Endothelial cell of umbilical vein (primary cell): ENCODE measurements around the gene ARHGAP9.

Experiments
- EZH2 ChIP-seq: IDR thresholded peaks from 2 replicates; pipeline ENCODE4 v1.6.1; 2012; ENCODE audit warnings: borderline replicate concordance, low read depth, mild to moderate bottlenecking, moderate library complexity, low read length, inconsistent platforms; ENCODE audit not compliant: severe bottlenecking
- JUN ChIP-seq: IDR thresholded peaks from 2 replicates; pipeline ENCODE4 v1.6.1; 2011; ENCODE audit warnings: borderline replicate concordance, low read depth; ENCODE audit not compliant: insufficient read length, insufficient read depth
- MAX ChIP-seq: IDR thresholded peaks from 2 replicates; pipeline ENCODE4 v1.6.1; 2011; ENCODE audit not compliant: insufficient read depth, insufficient read length
- MYC ChIP-seq: IDR thresholded peaks from one replicate; pipeline ENCODE4 v1.6.1; 2011; ENCODE audit warnings: mild to moderate bottlenecking, low read depth, low read length
- POLR2A ChIP-seq: IDR thresholded peaks from 2 replicates; pipeline ENCODE4 v1.6.1; 2012; ENCODE audit warnings: low read depth, mild to moderate bottlenecking, control low read depth, low read length
- POLR2AphosphoS5 ChIP-seq: IDR thresholded peaks from 2 replicates; pipeline ENCODE4 v1.6.1; 2012; ENCODE audit warnings: low read depth, mild to moderate bottlenecking, control low read depth, low read length, moderate library complexity; ENCODE audit not compliant: insufficient read depth
- TF ChIP-seq, protein P1 (sequence below), 2 donors: IDR thresholded peaks; 1 replicate in 1 of 2; 2 replicates in 1 of 2; pipeline ENCODE4 v1.5.1; 2011; ENCODE audit warnings: low read length in 2 of 2, mild to moderate bottlenecking in 2 of 2, moderate library complexity in 2 of 2, control low read depth in 1 of 2, inconsistent platforms in 1 of 2, low read depth in 1 of 2; ENCODE audit not compliant: insufficient read depth in 1 of 2; ENCODE audit errors: extremely low read depth in 1 of 2

DNA sequence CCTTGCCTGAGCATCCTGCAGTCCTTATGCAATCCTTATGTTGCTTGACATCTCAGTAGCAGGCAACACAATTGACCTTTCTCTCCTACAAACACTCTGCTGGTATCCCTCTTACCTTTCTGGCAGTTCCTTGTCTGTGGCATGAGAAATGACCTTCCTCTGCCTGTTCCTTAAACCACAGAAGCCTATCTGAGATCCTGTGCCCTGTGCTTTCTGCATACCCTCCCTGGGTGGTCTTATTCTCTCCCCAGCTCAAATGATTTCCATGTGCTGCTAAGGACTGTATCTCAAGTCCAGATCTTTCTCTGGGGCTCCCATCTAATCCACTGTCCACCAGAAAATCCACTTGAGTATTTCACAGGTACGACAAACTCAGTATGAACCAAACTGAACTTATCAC is 2.0 kb upstream of the ARHGAP9 start:
- TF ChIP-seq POLR2AphosphoS5 (no peak), MYC (no peak), JUN (no peak), EZH2 (no peak), MAX (no peak), POLR2A (no peak)
- TF ChIP-seq, protein P1, sequence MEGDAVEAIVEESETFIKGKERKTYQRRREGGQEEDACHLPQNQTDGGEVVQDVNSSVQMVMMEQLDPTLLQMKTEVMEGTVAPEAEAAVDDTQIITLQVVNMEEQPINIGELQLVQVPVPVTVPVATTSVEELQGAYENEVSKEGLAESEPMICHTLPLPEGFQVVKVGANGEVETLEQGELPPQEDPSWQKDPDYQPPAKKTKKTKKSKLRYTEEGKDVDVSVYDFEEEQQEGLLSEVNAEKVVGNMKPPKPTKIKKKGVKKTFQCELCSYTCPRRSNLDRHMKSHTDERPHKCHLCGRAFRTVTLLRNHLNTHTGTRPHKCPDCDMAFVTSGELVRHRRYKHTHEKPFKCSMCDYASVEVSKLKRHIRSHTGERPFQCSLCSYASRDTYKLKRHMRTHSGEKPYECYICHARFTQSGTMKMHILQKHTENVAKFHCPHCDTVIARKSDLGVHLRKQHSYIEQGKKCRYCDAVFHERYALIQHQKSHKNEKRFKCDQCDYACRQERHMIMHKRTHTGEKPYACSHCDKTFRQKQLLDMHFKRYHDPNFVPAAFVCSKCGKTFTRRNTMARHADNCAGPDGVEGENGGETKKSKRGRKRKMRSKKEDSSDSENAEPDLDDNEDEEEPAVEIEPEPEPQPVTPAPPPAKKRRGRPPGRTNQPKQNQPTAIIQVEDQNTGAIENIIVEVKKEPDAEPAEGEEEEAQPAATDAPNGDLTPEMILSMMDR (IDR thresholded peaks at IDR 0.05; ENCODE audit: extremely low read depth in 1 of 2, insufficient read depth in 1 of 2, low read depth in 1 of 2, low read length in 2 of 2), result no peak
